Suprapubic skin (tissue), 4 donors: ENCODE results near the gene TREH. TPM values are rescaled to one million over a fixed set of nuclear protein-coding genes. Genes with fewer than 3 reads are reported as not detected.

Source experiments
- DNase-seq, 2 donors: peaks; one replicate each; pipeline ENCODE4 v3.0.0-alpha.2; 2019; ENCODE audit warnings: low spot score in 2 of 2
- H3K27ac ChIP-seq: fragments of 200-600 bp; sonication (generic); one replicate; pipeline ENCODE4 v1.5.1; 2019
- H3K27me3 ChIP-seq: fragments of 200-600 bp; sonication (generic); one replicate; pipeline ENCODE4 v1.5.1; 2019
- H3K36me3 ChIP-seq: fragments of 200-600 bp; sonication (generic); one replicate; pipeline ENCODE4 v1.5.1; 2019
- H3K4me1 ChIP-seq: fragments of 200-600 bp; sonication (generic); one replicate; pipeline ENCODE4 v1.5.1; 2019
- H3K4me3 ChIP-seq: fragments of 200-600 bp; sonication (generic); one replicate; pipeline ENCODE4 v1.5.1; 2019; ENCODE audit warnings: mild to moderate bottlenecking
- H3K9me3 ChIP-seq: fragments of 200-600 bp; sonication (generic); one replicate; pipeline ENCODE4 v1.5.1; 2019
- EP300 ChIP-seq: sonication (generic); formaldehyde crosslinking; IDR thresholded peaks from one replicate; pipeline ENCODE4 v1.6.1; 2017; ENCODE audit warnings: antibody characterized with exemption
- POLR2A ChIP-seq, 2 donors: fragments of 450-650 bp; IDR thresholded peaks; one replicate each; pipeline ENCODE4 v1.6.1; 2017; ENCODE audit warnings: antibody characterized with exemption in 2 of 2, mild to moderate bottlenecking in 2 of 2, moderate library complexity in 2 of 2
- POLR2AphosphoS5 ChIP-seq, 3 donors: sonication (generic); formaldehyde crosslinking; IDR thresholded peaks; one replicate each; pipeline ENCODE4 v1.6.1; 2017; ENCODE audit warnings: antibody characterized with exemption in 3 of 3
- WGBS: methylation state at CpG from one replicate; pipeline ENCODE4 v1.1.5; 2018; 5-methylcytosine and 5-hydroxymethylcytosine counted together
- total RNA-seq, 4 donors: library from RNA; depleted of rRNA; stranded (reverse); fragments of >200 nt; gene quantifications; one replicate each; pipeline ENCODE4 v1.1.0, GENCODE V29; 2016
- TF ChIP-seq, protein P1 (sequence below), 2 donors: fragments of 200-600 bp in 1 of 2; fragments of 450-650 bp in 1 of 2; sonication (generic) in 1 of 2; IDR thresholded peaks; one replicate each; pipeline ENCODE4 v1.5.1; 2016 to 2019; ENCODE audit warnings: antibody characterized with exemption in 2 of 2, mild to moderate bottlenecking in 1 of 2, moderate library complexity in 1 of 2

TREH gene
- total RNA-seq, 4 donors from 2014 or later, result not detected

DNA sequence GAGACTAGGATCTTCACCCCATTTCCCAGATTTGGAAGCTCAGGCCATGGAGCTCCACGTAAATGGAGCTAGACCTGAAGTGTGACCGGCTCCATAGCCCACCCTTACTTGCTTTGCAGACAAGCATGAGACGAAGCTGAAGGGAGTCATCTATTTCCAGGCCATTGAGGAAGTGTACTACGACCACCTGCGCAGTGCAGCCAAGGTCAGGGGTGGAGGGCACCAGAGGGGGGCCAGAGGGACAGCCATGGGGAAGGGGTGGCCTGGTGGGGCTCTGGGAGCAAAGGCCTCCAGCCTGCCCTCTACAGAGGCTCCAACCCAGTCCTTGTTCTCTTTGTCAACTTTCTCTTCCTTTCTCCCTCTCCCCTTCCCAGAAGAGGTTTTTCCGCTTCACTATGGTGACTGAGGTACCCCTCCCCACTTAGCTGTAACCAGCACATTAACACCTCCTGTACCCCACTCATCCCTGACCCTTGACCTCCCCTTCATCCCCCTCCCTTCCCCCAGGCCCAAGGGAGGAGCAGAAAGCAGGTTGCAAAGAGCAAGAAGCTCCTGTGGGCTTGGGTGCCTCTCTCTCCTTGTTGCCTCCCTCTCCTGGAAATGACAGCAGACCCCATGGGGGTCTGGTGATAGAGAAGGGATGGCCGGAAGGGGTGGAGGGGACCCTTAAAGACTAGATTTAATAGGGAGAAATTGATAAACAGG is 23.8 kb downstream of the TREH start:
- TF ChIP-seq POLR2A (IDR thresholded peaks at IDR 0.05), result no peak
- TF ChIP-seq EP300, result no peak
- TF ChIP-seq, protein P1, sequence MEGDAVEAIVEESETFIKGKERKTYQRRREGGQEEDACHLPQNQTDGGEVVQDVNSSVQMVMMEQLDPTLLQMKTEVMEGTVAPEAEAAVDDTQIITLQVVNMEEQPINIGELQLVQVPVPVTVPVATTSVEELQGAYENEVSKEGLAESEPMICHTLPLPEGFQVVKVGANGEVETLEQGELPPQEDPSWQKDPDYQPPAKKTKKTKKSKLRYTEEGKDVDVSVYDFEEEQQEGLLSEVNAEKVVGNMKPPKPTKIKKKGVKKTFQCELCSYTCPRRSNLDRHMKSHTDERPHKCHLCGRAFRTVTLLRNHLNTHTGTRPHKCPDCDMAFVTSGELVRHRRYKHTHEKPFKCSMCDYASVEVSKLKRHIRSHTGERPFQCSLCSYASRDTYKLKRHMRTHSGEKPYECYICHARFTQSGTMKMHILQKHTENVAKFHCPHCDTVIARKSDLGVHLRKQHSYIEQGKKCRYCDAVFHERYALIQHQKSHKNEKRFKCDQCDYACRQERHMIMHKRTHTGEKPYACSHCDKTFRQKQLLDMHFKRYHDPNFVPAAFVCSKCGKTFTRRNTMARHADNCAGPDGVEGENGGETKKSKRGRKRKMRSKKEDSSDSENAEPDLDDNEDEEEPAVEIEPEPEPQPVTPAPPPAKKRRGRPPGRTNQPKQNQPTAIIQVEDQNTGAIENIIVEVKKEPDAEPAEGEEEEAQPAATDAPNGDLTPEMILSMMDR (IDR thresholded peaks at IDR 0.05), result no peak
- no peak for TF ChIP-seq POLR2AphosphoS5 (IDR thresholded peaks at IDR 0.05)
- no peak for DNase-seq
- Histone ChIP-seq H3K27me3 (no peaks in the 10 kb centered on the region), H3K27ac (no peak overlapping the region), H3K4me3 (no peak overlapping the region), H3K4me1 (peaks cover 18% of the 10 kb centered on the region), H3K36me3 (peaks cover 61% of the 10 kb centered on the region), H3K9me3 (no peaks in the 10 kb centered on the region)
- 91% methylated on average over 7 of the region's 7 CpGs for WGBS

DNA sequence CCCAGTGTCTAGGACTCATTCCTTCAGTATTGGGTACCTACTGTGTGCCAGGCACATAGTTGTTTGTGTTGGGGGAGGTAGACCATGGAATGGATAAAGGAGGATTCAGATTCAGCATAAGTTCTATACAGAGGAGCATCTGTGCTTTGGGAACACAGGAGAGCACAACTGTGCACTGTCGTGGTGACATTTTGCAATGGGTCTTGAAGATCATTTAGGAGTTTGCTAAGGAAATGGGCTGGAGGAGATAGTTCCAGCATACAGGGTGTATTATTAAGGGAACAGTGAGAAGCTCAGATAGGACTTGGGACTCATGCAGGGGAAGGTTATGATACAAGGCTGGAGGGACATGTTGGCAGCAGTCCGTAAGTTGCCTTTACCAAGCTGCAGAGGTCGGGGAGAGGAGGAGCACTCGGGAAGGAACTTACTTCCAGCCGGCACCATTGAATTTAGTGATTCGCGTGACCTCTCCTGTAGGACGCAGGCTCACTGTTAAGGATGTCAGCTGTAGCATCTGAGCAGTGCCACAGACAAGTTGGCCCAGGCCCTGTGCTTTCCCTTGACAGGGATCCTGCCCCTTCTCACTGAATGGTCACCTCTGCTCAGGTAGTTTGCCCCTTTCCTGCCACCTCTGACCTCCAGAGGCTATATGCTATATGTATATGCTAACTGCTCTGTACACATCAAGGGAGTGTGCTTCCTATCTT is 25.6 kb downstream of the TREH start:
- no peaks in the 10 kb centered on the region for H3K27me3 ChIP-seq
- TF ChIP-seq POLR2AphosphoS5 (IDR thresholded peaks at IDR 0.05) (no peak), EP300 (no peak), POLR2A (IDR thresholded peaks at IDR 0.05) (no peak)
- TF ChIP-seq, protein P1 (IDR thresholded peaks at IDR 0.05), result no peak
- no peak overlapping the region for H3K27ac ChIP-seq
- DNase-seq, result no peak
- peaks cover 79% of the 10 kb centered on the region for H3K36me3 ChIP-seq
- H3K4me1 ChIP-seq, result peaks cover 4% of the 10 kb centered on the region
- H3K4me3 ChIP-seq, result no peak overlapping the region
- H3K9me3 ChIP-seq, result no peaks in the 10 kb centered on the region
- WGBS, result 89% methylated on average over 8 of the region's 8 CpGs

DNA sequence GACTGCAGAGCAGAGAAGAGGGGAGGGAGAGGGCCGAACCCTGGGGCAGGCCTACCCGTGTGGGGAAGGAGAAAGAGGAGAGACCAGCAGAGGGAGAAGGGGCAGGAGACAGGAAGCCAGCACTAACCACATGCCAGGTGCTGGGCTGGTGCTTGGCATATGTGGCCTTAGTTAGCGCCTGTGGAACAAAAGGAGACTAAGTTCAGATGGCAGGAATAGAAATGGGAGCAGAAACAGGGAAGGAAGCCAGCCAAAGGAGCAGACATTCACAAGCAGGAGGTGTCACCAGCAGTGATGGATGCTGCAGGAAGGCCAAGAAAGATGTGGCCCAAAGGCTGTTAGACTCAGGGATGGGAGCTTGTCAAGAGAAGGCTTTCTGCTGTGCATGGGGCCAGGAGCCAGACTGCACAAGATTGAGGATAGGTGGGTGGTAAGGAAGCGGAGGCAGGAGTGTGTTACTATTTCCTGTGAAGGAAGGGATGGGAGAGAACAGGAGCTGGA is 26.7 kb downstream of the TREH start:
- H3K27me3 ChIP-seq, result no peaks in the 10 kb centered on the region
- no peak for DNase-seq
- H3K36me3 ChIP-seq, result peaks cover 88% of the 10 kb centered on the region
- WGBS, result 65% methylated on average over 4 of the region's 4 CpGs
- H3K4me3 ChIP-seq, result no peak overlapping the region
- no peaks in the 10 kb centered on the region for H3K9me3 ChIP-seq
- peaks cover 2% of the 10 kb centered on the region for H3K4me1 ChIP-seq
- TF ChIP-seq POLR2A (IDR thresholded peaks at IDR 0.05), result no peak
- TF ChIP-seq EP300, result no peak
- TF ChIP-seq, protein P1 (IDR thresholded peaks at IDR 0.05), result no peak
- TF ChIP-seq POLR2AphosphoS5 (IDR thresholded peaks at IDR 0.05), result no peak
- H3K27ac ChIP-seq, result no peak overlapping the region

DNA sequence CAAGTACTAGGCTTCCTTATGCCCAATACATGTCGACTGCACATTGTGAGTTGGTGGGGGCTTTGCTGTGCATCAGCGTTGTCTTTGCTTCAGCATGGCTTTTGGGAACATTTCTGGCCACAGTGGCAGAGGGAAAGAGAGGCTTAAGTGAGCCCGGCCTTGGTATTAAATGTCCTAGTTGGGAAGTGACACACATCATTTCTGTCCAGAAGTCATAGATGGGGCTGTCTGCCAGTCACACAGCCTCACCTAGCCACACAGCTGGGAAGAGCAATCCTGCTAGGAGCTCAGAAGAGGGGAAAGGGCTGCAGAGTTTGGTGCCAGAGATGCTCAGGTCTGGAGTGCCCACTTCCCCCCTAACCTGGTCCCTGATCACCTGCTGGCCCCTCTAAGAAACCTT is 27.6 kb downstream of the TREH start:
- TF ChIP-seq POLR2A (IDR thresholded peaks at IDR 0.05), result no peak
- TF ChIP-seq, protein P1 (IDR thresholded peaks at IDR 0.05), result no peak
- TF ChIP-seq POLR2AphosphoS5 (IDR thresholded peaks at IDR 0.05), result no peak
- no peak for TF ChIP-seq EP300
- WGBS, result 75% methylated on average over 3 of the region's 3 CpGs
- peaks cover 90% of the 10 kb centered on the region for H3K36me3 ChIP-seq

DNA sequence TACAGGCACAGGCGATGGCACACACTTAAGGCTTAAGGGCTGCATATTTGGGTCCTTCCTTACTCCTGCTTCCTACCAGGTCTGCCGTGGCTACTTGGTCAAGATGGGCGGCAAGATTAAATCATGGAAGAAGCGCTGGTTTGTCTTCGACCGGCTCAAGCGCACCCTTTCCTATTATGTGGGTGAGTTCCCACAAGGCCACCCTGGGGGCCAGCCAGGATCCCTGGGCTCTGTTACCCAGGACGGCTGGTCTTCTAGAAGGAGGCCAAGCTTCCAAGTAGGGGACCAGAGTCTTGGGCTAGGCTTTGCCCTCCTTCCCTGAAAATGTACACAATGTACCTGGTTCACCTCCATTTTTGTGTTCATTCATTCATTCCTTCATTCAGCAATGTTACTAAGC is 29.1 kb downstream of the TREH start:
- TF ChIP-seq POLR2AphosphoS5 (IDR thresholded peaks at IDR 0.05) (no peak), POLR2A (IDR thresholded peaks at IDR 0.05) (no peak), EP300 (no peak)
- TF ChIP-seq, protein P1 (IDR thresholded peaks at IDR 0.05), result no peak
- no peak for DNase-seq

More for the DNA sequence above, 27.6 kb downstream of the TREH start:
- no peaks in the 10 kb centered on the region for H3K27me3 ChIP-seq
- no peaks in the 10 kb centered on the region for H3K9me3 ChIP-seq
- H3K4me3 ChIP-seq, result no peak overlapping the region
- no peak overlapping the region for H3K27ac ChIP-seq
- peak in 1 of 2 donors; percentile 17 for DNase-seq
- peaks cover 5% of the 10 kb centered on the region for H3K4me1 ChIP-seq

More for the DNA sequence above, 29.1 kb downstream of the TREH start:
- H3K9me3 ChIP-seq, result no peaks in the 10 kb centered on the region
- no peak overlapping the region for H3K27ac ChIP-seq
- peaks cover 87% of the 10 kb centered on the region for H3K36me3 ChIP-seq
- H3K4me3 ChIP-seq, result no peak overlapping the region
- 91% methylated on average over 5 of the region's 8 CpGs for WGBS
- H3K4me1 ChIP-seq, result peaks cover 5% of the 10 kb centered on the region
- H3K27me3 ChIP-seq, result no peaks in the 10 kb centered on the region
